Left ventricle myocardium inferior (tissue), 1 donor: ENCODE results near the gene KLC1. TPM values are rescaled to one million over a fixed set of nuclear protein-coding genes. Genes with fewer than 3 reads are reported as not detected.

Experiments
- DNase-seq: peaks from one replicate; pipeline ENCODE4 v3.0.0-alpha.2; 2020
- H3K27ac ChIP-seq: fragments of 200-600 bp; replicated peaks from 2 replicates; pipeline ENCODE4 v1.8.0; 2021
- H3K27me3 ChIP-seq: fragments of 200-600 bp; 2 replicates; pipeline ENCODE4 v1.8.0; 2021; ENCODE audit warnings: low read depth
- H3K36me3 ChIP-seq: fragments of 200-600 bp; 2 replicates; pipeline ENCODE4 v1.8.0; 2021
- H3K4me1 ChIP-seq: fragments of 200-600 bp; 2 replicates; pipeline ENCODE4 v1.8.0; 2021
- H3K4me3 ChIP-seq: fragments of 200-600 bp; 2 replicates; pipeline ENCODE4 v1.8.0; 2021; ENCODE audit warnings: mild to moderate bottlenecking, moderate library complexity
- H3K9me3 ChIP-seq: fragments of 200-600 bp; replicated peaks from 2 replicates; pipeline ENCODE4 v1.8.0; 2021
- CTCF ChIP-seq: fragments of 200-600 bp; IDR thresholded peaks from 2 replicates; pipeline ENCODE4 v1.8.0; 2021; ENCODE audit warnings: antibody characterized with exemption, mild to moderate bottlenecking, borderline replicate concordance
- intact Hi-C: fragments of 100-400 bp; cut with micrococcal nuclease; formaldehyde crosslinking; loops from one replicate; pipeline ENCODE4 v1.11.0; 2022
- total RNA-seq: library from RNA; stranded (reverse); fragmentation: NEBNext Ultra II Directional; extraction: Animal tissue kit (Norgen Biotek cat#: 25700); gene quantifications from one replicate; pipeline ENCODE4 v1.2.1, GENCODE V29; 2021
- donor health status: DM: no; HTN: yes; CAD: no; lungs with severe emphysema.

KLC1 gene
- total RNA-seq, 1 donor from 2014 or later: 137 TPM

DNA sequence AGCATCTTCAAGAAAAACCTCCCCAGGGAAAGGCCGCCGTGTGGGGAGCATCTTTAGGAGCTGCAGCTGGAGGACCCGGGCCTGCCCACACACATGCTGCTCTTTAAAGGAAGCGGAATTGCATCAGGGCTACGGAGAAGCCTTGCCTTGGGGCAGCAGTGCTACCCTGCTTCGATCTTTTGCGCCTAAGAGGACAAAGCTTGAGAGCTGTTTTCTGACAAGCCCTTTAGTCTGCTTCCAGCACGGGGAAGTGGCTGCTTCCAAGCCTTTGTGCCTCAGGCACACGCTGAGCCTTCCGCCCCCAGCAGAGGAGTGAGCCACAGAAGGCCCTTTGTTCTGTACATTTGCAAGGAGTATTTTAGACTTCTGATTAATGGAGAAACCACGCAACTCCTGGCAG is 34.7 kb upstream of the KLC1 start:
- H3K36me3 ChIP-seq: peaks cover 14% of the 10 kb centered on the region
- no peaks in the 10 kb centered on the region for H3K27me3 ChIP-seq
- H3K27ac ChIP-seq: peak overlapping the region; percentile 80
- no peaks in the 10 kb centered on the region for H3K9me3 ChIP-seq
- peak; percentile 28 for DNase-seq
- peaks cover 34% of the 10 kb centered on the region for H3K4me1 ChIP-seq
- intact Hi-C loops: no loop called here
- TF ChIP-seq CTCF: no peak
- H3K4me3 ChIP-seq: peak overlapping the region; percentile 17

- Histone ChIP-seq H3K4me1 (peaks cover 34% of the 10 kb centered on the region), H3K27ac (peak overlapping the region; percentile 28), H3K27me3 (no peaks in the 10 kb centered on the region), H3K36me3 (no peaks in the 10 kb centered on the region), H3K4me3 (no peak overlapping the region), H3K9me3 (no peaks in the 10 kb centered on the region)
- intact Hi-C loops: no loop called here
- peak; percentile 25 for DNase-seq
- TF ChIP-seq CTCF: no peak
Observed at GRCh38 chr14:103597623-103598377, 31.2 kb upstream of the KLC1 start.

GRCh38 chr14:103600503-103600902 is 28.5 kb upstream of the KLC1 start:
- Histone ChIP-seq H3K36me3 (no peaks in the 10 kb centered on the region), H3K27me3 (no peaks in the 10 kb centered on the region), H3K4me1 (peaks cover 9% of the 10 kb centered on the region), H3K4me3 (no peak overlapping the region), H3K27ac (no peak overlapping the region), H3K9me3 (no peaks in the 10 kb centered on the region)
- no peak for DNase-seq
- no peak for TF ChIP-seq CTCF
- intact Hi-C loops: no loop called here

GRCh38 chr14:103604620-103605019 is 24.4 kb upstream of the KLC1 start:
- Histone ChIP-seq H3K27me3 (peaks cover 6% of the 10 kb centered on the region), H3K36me3 (no peaks in the 10 kb centered on the region), H3K4me1 (peaks cover 21% of the 10 kb centered on the region), H3K27ac (no peak overlapping the region), H3K9me3 (no peaks in the 10 kb centered on the region), H3K4me3 (no peak overlapping the region)
- DNase-seq: no peak
- TF ChIP-seq CTCF: no peak
- intact Hi-C loops: no loop called here

DNA sequence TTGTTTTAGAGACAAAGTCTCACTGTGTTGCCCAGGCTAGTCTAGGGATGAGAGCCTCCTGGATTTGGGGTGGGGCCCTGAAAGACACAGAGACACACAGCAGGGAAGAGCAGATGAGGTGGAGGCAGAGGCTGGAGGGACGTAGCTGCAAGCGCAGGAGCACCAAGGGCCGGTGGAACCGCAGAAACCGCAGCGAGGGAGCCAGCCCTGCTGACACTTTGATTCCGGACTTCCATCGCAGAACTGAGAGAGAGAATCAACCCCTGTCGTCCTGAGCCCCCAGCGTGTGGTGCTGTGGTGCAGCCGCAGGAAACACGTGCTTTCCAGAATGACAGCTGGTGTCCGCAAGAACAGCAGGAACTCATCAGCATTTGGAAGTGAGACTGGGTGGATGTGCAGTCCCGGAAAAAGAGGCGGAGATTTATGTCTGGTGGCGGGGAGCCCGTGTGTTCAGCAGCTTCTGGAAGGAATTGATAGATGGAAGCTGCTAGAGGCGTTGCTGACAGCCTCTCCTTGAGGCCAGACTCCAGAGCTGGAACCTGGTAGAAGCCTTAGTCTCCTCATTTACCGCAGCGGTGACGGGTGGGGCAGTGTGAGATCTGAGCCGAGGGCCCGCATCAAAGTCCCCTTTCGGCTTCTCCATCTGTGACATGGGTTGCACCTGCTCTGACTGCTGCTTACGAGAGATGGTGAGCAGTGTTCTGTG is 21.9 kb upstream of the KLC1 start:
- intact Hi-C loops: no loop called here
- H3K27ac ChIP-seq: peak overlapping the region; percentile 52
- TF ChIP-seq CTCF: peak; percentile 50
- H3K36me3 ChIP-seq: no peaks in the 10 kb centered on the region
- H3K27me3 ChIP-seq: peaks cover 6% of the 10 kb centered on the region
- peak overlapping the region; percentile 53 for H3K4me3 ChIP-seq
- H3K4me1 ChIP-seq: peaks cover 21% of the 10 kb centered on the region
- DNase-seq: peak; percentile 80
- peaks cover 18% of the 10 kb centered on the region for H3K9me3 ChIP-seq
